A549 treated with dexamethasone at 1 μM for 4 hours (cell line): ENCODE results near the gene RNF130. TPM values are rescaled to one million over a fixed set of nuclear protein-coding genes. Genes with fewer than 3 reads are reported as not detected.

Experiments used
- total RNA-seq: library from RNA; stranded (reverse); fragments of 200-300 nt; extraction: Qiagen RNA extraction; gene quantifications from 5 replicates; pipeline ENCODE4 v1.2.3, GENCODE V29; 2022

The RNF130 gene
- 35.9 to 44.9 TPM (median 42.7 TPM) in 5 replicates for total RNA-seq

GRCh38 chr5:180071531-180072255 lies at the start of gene RNF130:
Gene RNF130 (minus strand): TSS chr5:180071759. CDS start chr5:180071702, 57 bp downstream.

GRCh38 chr5:179907556-179908324 lies 163.8 kb downstream of the RNF130 start, which contains the start of gene TBC1D9B:
Gene TBC1D9B (minus strand): TSS chr5:179907897. CDS start chr5:179907821, 76 bp downstream.

Other genes starting within 250 kb of the RNF130 start
- 13.8 to 22.5 TPM (median 18.9 TPM) in 5 replicates for gene MRNIP, start 212.9 kb downstream of the RNF130 start, total RNA-seq
- gene TBC1D9B, start 163.9 kb downstream of the RNF130 start, total RNA-seq = 48.7 to 76.3 TPM (median 66.5 TPM) in 5 replicates
- 0.05 to 0.23 TPM (median 0.11 TPM) in 5 replicates for gene RASGEF1C, start 137.5 kb upstream of the RNF130 start, total RNA-seq
- 25.5 to 44.1 TPM (median 38.1 TPM) in 5 replicates for gene MAPK9, start 220.3 kb upstream of the RNF130 start, total RNA-seq